ENCODE measurements around the gene SYK. TPM values are rescaled to one million over a fixed set of nuclear protein-coding genes. Genes with fewer than 3 reads are reported as not detected.

SYK gene
- total RNA-seq, 3 donors from 2014 or later (not counting 1 experiment from before 2014, with no cell fraction given), result 75.5 to 104 (median 78.0) TPM

DNA sequence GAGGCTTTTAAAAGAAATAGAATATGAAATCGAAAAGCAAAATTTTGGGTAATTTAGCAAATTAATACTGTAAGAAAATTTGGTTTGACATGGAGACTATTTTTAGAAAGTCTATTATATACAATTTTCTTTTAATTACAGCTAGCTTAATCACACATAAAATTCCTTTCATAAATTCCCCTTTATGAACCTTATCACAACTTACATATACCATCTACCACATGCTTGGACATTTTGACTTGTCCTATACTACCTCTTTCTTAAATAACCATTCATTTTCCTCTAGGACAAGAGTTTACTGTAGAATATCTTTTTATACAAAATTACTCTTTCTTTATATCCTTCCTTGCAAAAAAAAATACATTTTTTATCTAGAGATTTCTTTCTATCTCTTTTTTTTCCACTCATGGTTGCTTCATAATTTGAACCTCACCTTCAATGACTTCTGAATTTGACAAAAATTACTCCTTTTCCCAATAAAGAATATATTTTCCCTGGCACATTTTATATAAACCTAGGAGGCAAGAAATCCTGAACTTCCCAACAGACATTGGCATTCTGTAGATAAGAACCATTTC lies 34.0 kb upstream of the SYK start:
- H3K36me3 Mint-ChIP-seq, result no peaks in the 10 kb centered on the region
- no peaks in the 10 kb centered on the region for H3K27me3 ChIP-seq (ENCODE audit: control insufficient read depth, insufficient read depth, low read length)
- TF ChIP-seq, protein P1, sequence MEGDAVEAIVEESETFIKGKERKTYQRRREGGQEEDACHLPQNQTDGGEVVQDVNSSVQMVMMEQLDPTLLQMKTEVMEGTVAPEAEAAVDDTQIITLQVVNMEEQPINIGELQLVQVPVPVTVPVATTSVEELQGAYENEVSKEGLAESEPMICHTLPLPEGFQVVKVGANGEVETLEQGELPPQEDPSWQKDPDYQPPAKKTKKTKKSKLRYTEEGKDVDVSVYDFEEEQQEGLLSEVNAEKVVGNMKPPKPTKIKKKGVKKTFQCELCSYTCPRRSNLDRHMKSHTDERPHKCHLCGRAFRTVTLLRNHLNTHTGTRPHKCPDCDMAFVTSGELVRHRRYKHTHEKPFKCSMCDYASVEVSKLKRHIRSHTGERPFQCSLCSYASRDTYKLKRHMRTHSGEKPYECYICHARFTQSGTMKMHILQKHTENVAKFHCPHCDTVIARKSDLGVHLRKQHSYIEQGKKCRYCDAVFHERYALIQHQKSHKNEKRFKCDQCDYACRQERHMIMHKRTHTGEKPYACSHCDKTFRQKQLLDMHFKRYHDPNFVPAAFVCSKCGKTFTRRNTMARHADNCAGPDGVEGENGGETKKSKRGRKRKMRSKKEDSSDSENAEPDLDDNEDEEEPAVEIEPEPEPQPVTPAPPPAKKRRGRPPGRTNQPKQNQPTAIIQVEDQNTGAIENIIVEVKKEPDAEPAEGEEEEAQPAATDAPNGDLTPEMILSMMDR (IDR thresholded peaks at IDR 0.05), result no peak
- H3K4me3 Mint-ChIP-seq, result no peak overlapping the region
- no peak overlapping the region for H3K27ac ChIP-seq (ENCODE audit: low read length)
- H3K4me1 Mint-ChIP-seq, result no peaks in the 10 kb centered on the region
- WGBS (ENCODE audit: insufficient coverage), result no CpG with 5 or more reads among the region's 1 CpG
- H3K4me1 ChIP-seq (ENCODE audit: control insufficient read depth, insufficient read depth, low read length), result peaks cover 15% of the 10 kb centered on the region
- H3K9me3 Mint-ChIP-seq, result no peaks in the 10 kb centered on the region
- no peak for DNase-seq
- no peaks in the 10 kb centered on the region for H3K9me3 ChIP-seq (ENCODE audit: control insufficient read depth, insufficient read depth, low read length)
- intact Hi-C loops (cut with micrococcal nuclease), result no loop called here
- no peaks in the 10 kb centered on the region for H3K36me3 ChIP-seq (ENCODE audit: control insufficient read depth, insufficient read depth, low read length)
- no peak overlapping the region for H3K4me3 ChIP-seq (ENCODE audit: low read length)
- H3K27me3 Mint-ChIP-seq (ENCODE audit: low read depth in 2 of 2), result peaks cover 3 to 29% of the 10 kb centered on the region in 2 donors
- no peak for ATAC-seq
- H3K27ac Mint-ChIP-seq, result no peak overlapping the region

DNA sequence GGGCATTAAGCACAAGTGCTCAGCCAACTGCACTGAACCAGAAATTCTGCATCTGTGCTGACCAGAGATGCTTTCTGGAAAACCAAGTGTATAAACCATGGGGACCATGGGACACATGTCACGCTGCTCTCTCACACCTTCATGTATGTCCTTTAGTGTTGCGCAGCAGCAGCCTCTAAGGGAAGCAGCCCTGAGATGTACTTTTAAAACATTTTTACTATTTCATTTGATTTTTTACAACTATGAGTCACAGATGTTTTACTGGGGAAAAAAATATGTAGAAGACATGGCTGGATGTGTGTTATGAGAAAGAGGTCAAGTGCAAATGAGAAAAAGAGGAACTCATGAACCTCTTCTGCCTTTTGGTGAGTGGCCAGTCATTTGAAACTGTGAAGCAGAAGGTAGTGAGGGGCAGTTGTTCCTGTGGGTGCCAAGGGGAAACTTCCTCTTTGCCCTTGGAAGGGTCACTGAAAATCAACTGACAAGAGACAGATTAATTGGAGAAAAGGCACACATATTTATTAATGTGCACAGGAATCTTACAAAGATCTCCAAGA lies 31.4 kb upstream of the SYK start:
- H3K4me3 Mint-ChIP-seq, result no peak overlapping the region
- no peaks in the 10 kb centered on the region for H3K36me3 Mint-ChIP-seq
- intact Hi-C loops (cut with micrococcal nuclease), result no loop called here
- Histone ChIP-seq H3K4me3 (ENCODE audit: low read length) (no peak overlapping the region), H3K36me3 (ENCODE audit: control insufficient read depth, insufficient read depth, low read length) (no peaks in the 10 kb centered on the region), H3K27me3 (ENCODE audit: control insufficient read depth, insufficient read depth, low read length) (no peaks in the 10 kb centered on the region), H3K27ac (ENCODE audit: low read length) (no peak overlapping the region), H3K4me1 (ENCODE audit: control insufficient read depth, insufficient read depth, low read length) (peaks cover 30% of the 10 kb centered on the region), H3K9me3 (ENCODE audit: control insufficient read depth, insufficient read depth, low read length) (no peaks in the 10 kb centered on the region)
- no peaks in the 10 kb centered on the region for H3K9me3 Mint-ChIP-seq
- DNase-seq, result no peak
- TF ChIP-seq, protein P1 (IDR thresholded peaks at IDR 0.05), result no peak
- 86% methylated on average over 2 of the region's 2 CpGs for WGBS (ENCODE audit: insufficient coverage)
- no peak overlapping the region for H3K27ac Mint-ChIP-seq
- H3K27me3 Mint-ChIP-seq (ENCODE audit: low read depth in 2 of 2), result peaks cover 3 to 23% of the 10 kb centered on the region in 2 donors
- ATAC-seq, result peak in 1 of 3 donors; percentile 40
- H3K4me1 Mint-ChIP-seq, result peaks cover 8 to 9% of the 10 kb centered on the region in 2 donors

DNA sequence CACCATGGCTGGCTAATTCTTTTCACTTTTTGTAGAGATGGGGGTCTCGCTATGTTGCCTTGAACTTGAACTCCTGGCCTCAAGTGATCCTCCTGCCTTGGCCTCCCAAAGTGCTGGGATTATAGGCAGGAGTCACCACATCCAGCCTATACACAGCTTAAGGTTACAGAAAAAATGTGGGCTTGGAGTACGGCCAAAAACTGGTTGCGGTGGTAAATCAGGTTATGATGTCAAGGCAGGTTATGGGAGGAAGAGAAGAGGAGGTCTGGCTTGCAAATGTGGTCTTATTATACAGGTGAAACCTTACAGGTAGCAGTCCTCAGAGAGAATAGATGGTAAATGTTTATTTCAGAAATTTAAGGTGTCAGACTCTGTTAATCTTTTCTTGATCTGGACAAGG lies 30.7 kb upstream of the SYK start:
- intact Hi-C loops (cut with micrococcal nuclease), result no loop called here
- H3K27ac Mint-ChIP-seq, result no peak overlapping the region
- 58% methylated on average over 3 of the region's 3 CpGs for WGBS (ENCODE audit: insufficient coverage)
- H3K27ac ChIP-seq (ENCODE audit: low read length), result no peak overlapping the region
- TF ChIP-seq, protein P1 (IDR thresholded peaks at IDR 0.05), result no peak
- H3K4me1 Mint-ChIP-seq, result peaks cover 8 to 9% of the 10 kb centered on the region in 2 donors
- H3K4me3 Mint-ChIP-seq, result no peak overlapping the region
- H3K4me3 ChIP-seq (ENCODE audit: low read length), result no peak overlapping the region
- H3K27me3 ChIP-seq (ENCODE audit: control insufficient read depth, insufficient read depth, low read length), result no peaks in the 10 kb centered on the region
- no peaks in the 10 kb centered on the region for H3K9me3 ChIP-seq (ENCODE audit: control insufficient read depth, insufficient read depth, low read length)
- ATAC-seq, result no peak
- H3K27me3 Mint-ChIP-seq (ENCODE audit: low read depth in 2 of 2), result peaks cover 0 to 19% of the 10 kb centered on the region in 2 donors
- H3K9me3 Mint-ChIP-seq, result no peaks in the 10 kb centered on the region
- DNase-seq, result no peak
- peaks cover 30% of the 10 kb centered on the region for H3K4me1 ChIP-seq (ENCODE audit: control insufficient read depth, insufficient read depth, low read length)
- H3K36me3 Mint-ChIP-seq, result no peaks in the 10 kb centered on the region
- no peaks in the 10 kb centered on the region for H3K36me3 ChIP-seq (ENCODE audit: control insufficient read depth, insufficient read depth, low read length)

DNA sequence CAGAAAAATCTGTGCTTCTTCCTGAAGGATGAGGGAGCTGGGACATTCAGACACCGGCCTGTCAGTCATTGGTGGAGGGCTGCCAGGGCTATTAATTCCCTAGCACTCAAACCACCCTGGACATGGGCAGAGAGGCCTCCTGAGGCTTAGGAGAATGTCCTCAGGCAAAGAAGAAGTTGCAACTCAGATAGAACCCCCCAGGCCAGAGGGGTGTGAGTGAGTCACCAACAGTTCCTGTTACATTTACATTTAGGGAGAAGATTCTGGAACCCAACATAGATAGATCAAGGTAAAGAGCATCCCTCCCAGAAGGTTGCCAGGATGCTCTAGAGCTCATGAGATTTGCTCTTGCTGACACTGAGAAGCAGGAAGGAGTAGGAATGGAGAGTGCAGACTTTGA lies 29.2 kb upstream of the SYK start:
- Histone ChIP-seq H3K4me3 (ENCODE audit: low read length) (no peak overlapping the region), H3K27me3 (ENCODE audit: control insufficient read depth, insufficient read depth, low read length) (no peaks in the 10 kb centered on the region), H3K27ac (ENCODE audit: low read length) (no peak overlapping the region), H3K36me3 (ENCODE audit: control insufficient read depth, insufficient read depth, low read length) (no peaks in the 10 kb centered on the region), H3K4me1 (ENCODE audit: control insufficient read depth, insufficient read depth, low read length) (peaks cover 30% of the 10 kb centered on the region), H3K9me3 (ENCODE audit: control insufficient read depth, insufficient read depth, low read length) (no peaks in the 10 kb centered on the region)
- Mint-ChIP-seq H3K27ac (no peak overlapping the region), H3K27me3 (ENCODE audit: low read depth in 2 of 2) (peaks cover 0 to 12% of the 10 kb centered on the region in 2 donors), H3K9me3 (no peaks in the 10 kb centered on the region), H3K4me3 (no peak overlapping the region), H3K36me3 (no peaks in the 10 kb centered on the region), H3K4me1 (peaks cover 8 to 9% of the 10 kb centered on the region in 2 donors)
- DNase-seq (no peak), ATAC-seq (no peak)
- WGBS (ENCODE audit: insufficient coverage), result 94% methylated on average over 1 of the region's 1 CpG
- TF ChIP-seq, protein P1 (IDR thresholded peaks at IDR 0.05), result no peak
- intact Hi-C loops (cut with micrococcal nuclease), result no loop called here

Data from natural killer cell (primary cell).